GM19438 (cell line): Measurements from ENCODE around the gene GPR4.
"Not testable (repeated sequence)": the region's sequence is repeated elsewhere in the genome, so short reads cannot be mapped to it uniquely, and the experiment has no call there.

Experiments used
- ATAC-seq: cut with Tn5 transposase; IDR thresholded peaks from one replicate; pipeline ENCODE4 v1.9.1; 2021; ENCODE audit warnings: low read depth; ENCODE audit not compliant: unreplicated experiment

Gene GPR4

GRCh38 chr19:45628219-45628618 lies 26.2 kb upstream of the GPR4 start:
- not testable (repeated sequence) for ATAC-seq

- ATAC-seq = no peak
Observed at GRCh38 chr19:45623984-45624383, 22.0 kb upstream of the GPR4 start.

DNA sequence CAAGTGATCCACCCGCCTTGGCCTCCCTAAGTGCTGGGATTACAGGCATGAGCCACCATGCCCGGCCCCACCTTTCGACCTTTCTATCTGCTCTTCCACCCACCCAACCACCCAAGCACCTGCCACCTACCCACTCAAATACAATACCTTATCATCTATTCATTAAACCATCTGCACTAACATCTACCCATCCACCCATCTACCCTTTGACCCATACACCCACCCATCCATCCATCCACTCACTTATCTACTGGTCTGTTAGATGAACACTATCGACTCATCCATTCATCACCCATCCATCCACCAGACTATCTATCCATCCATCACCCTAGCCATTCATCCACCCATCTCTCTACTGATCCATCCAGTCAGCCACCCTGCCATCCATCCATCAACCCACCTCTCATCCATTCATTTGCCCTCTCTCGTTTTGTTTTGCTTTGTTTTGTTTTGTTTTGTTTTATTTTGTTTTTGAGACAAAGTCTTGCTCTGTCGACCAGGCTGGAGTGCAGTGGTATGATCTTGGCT lies 20.0 kb upstream of the GPR4 start:
- no peak for ATAC-seq

- no peak for ATAC-seq
Observed at GRCh38 chr19:45621389-45621788, 19.4 kb upstream of the GPR4 start.

DNA sequence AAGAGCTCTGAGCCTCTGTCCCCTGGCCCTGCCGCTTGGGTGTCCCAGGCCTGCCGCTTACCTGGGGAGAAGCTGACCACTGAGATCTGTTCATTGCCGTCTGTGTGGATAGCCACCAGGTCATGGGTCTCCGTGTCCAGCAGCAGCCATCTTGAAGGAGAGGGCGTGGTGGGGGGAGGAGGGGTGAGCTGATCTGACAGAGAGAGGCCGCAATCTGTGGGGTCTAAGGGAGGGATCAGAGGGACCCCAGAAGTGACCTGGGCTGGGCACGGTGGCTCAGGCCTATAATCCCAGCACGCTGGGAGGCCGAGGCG lies 14.6 kb upstream of the GPR4 start:
- no peak for ATAC-seq

DNA sequence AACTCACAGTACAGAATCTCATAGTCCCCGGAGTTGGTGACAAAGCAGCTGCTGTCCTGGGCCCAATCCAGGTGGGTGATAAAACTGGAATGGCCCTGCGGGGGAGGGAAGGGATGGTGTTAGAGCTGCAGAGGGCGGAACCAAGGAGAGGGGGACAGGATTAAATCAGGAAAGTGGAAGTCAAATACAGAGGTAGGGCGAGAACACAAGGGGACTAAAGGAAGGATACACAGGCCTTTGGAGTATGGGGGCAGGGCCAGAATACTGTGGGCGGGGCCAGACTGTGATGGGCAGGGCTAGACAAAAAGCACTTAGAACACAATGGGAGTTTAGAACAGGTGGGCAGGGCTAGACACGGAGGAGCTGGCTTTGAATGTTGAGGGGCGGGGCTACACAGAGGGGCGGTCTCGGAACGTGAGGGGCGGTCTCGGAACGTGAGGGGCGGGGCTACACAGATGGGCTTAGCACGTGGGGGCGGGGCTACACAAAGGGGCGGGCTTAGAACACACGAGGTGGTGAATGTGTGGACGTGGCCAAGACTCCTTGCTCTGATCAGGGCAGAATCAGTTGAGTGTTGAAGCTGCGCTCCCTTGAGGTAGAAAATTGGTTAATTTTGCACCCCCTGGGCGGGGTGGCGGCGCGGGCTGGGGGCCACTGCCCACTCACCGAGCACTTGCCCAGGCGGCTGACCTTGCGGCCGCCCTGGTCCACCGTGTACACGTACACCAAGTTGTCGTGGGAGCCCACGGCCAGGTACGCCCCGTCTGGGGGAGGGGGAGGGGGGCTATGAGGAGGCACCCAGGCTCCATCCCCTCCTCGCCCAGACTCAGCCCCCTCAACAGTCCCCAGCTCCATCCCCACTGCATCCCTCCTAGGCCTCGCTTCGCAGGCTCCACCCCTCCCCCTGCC lies 14.0 kb upstream of the GPR4 start:
- ATAC-seq = no peak

- not testable (repeated sequence) for ATAC-seq
Observed at GRCh38 chr19:45615056-45615455, 13.0 kb upstream of the GPR4 start.

DNA sequence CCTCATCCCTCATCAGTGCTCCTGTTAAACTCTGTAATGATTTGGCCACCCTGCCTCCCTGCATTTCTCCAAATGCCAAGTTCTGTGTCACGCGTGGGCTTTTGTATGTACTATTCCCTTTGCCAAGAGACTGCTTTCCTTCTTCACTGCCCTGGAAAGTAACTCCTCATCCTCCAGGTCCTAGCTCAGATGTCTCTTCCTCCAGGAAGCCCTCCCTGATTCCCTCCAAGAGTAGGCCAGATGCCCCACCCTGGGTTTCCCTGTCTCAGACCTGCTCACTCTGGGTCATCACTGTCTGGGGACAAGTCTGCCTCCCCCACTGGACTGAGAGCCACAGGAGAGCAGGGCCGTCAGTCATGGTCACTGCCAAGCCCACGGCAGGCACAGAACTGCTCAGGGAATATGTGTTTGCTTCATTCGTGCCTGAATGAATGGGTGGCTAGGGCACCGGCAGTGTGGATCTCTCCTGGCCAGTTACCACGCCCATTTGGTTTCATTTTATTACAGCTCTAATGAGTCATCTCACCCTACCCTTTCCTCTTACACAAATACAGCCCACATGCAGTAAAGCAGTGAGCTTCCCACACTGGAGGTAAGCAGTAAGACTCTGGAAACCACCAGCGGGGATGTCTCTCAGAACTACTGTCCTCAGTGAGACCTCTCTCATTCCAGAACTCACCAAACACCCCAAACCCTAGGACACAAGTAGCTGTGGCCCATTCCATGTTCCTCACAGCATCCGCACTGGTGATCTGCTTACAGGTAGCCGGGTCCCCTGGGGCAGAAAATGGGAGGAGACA lies 12.1 kb upstream of the GPR4 start:
- no peak for ATAC-seq

DNA sequence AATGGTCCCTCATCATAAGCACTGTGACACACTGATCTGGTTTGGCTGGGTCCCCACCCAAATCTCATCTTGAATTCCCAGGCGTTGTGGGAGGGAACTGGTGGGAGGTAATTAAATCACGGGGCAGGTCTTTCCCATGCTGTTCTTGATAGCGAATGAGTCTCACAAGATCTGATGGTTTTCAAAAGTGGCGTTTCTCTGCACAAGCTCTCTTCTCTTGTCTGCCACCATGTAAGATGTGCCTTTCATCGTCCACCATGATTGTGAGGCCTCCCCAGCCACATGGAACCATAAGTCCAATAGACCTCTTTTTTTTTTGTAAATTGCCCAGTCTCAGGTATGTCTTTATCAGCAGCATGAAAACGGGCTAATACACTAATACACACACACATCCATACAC lies 6.9 kb upstream of the GPR4 start:
- no peak for ATAC-seq

DNA sequence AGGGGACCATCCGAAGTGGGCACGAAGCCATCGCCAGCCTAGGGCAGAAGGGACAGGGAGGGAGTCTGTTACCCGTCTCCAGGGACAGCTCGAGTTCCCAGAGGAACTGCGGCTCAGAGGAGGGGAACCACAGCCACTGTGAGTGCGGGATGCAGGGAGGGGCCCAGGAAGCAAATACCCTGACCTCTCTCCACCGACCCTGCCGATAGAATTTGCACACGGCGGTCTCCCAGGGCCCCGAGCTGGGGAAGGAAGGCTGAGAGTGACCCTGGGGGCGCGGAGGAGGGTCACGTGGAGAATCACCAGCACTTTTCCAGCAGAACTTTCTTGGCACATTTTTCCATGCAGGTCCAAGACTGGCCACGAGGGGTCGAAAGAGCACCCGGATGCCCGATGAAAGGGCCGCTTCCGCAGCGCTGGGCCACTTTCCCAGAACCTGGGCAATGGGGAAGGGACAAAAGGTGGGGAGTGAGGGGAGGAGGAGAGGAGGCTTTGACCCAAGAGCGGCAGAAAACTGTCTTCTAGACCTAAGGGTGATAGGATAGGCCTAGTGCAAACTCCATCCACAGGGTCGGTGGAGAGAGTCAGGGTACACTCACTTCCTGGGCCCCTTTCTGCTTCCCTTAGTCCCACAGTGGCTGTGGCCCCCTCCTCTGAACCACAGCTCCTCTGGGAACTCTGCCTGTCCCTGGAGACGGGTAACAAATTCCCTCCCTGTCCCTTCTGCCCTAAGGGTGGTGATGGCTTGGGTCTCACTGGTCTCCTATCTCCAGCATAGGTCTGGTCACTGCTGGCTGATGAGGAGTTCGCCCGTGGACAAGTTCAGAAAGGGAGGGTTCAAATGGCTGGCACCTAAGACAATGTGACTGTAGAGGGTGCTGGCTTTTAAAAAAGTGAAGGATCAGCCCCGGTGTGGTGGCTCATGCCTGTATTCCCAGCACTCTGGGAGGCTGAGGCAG lies 5.3 kb upstream of the GPR4 start:
- no peak for ATAC-seq

- ATAC-seq = no peak
Observed at GRCh38 chr19:45601115-45601514, 897 bp downstream of the GPR4 start.

- no peak for ATAC-seq
Observed at GRCh38 chr19:45600340-45600885, 1.6 kb downstream of the GPR4 start.

GRCh38 chr19:45599286-45599685 lies 2.7 kb downstream of the GPR4 start:
- ATAC-seq = no peak

DNA sequence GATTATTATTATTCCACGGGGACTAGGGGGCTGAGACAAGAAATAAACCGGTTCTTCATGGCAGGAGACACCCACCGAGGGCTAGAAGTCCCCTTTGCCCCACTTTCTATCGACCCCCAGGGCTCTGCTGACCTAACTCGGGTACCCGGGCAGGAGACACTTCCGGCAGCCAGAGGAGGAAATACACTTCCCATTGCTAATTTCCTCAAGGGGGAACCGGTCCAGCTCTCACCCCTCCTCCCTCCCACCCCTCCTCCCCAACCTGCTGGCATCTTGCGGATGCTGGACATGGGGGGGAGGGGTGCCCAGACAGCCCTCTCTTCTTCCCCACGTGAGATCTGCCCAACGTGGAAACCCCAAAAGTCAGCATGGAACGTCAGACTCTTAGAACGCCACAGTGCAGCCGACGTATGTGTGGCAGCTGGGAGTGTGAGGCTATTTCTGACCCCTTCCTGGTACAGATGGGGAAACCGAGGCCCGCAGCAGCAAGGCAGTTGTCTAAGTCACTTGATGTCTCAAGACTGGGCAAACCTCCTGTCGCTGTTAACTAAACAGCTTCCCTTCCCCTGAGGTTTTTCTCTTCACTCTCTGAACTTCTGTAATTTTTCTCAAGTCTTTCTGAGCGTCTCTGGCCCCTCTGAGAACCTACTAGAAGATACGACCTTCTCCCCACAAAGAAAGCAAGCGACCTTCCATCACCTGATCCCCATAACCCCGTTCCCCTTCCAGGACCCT lies 3.6 kb downstream of the GPR4 start:
- ATAC-seq = no peak

DNA sequence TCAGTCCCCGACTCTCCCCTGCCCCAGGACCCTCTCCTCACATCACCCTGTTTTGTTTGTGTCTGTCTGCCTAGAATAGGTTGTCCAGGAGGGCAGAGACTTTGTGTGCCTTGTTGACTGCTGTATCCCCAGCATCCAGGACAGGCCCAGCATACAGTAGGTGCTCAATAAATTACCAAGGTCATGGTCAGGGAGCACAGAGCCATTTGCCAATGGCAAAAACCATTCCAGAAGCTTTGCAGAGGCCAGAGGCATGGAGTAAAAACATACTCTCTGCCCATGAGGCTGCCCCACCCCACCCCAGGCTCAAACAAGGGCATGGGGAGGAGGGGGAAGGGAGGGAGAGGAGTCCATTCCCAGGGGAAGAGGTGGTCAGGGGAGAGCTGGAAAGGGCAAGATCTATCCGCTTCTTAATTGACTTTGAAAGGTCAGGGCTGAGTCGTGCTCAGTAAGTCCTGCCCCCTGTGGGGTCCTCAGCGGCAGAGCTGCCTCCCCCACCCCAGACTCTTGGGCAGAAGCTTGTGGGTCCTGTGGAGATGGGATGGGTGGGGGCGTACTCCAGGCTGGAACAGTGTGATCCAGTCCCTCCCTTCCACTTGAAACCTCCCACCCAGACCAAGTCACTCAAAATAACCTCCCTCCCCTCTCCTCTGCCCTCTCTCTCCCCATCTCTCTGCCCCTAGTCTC lies 4.4 kb downstream of the GPR4 start:
- ATAC-seq = no peak

DNA sequence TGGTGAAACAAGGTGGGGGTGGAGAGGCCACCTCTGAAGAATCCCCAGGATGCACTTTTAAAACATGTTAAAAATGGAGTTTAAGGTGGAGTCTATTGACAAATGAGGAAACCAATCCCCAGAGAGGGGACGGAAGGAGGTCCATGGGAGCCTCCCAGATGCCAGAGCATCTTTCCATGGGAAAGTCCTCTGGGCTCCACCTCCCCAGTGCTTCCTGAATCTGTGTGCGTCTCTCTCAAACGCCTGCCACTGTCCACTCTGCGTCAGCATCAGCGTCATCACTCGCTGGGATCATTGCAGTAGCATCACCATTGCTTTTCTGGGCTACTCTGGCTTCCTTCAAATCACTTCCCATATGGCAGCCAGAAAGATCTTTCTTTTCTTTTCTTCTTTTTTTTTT lies 6.2 kb downstream of the GPR4 start:
- ATAC-seq = no peak

GRCh38 chr19:45593520-45593919 lies 8.5 kb downstream of the GPR4 start:
- no peak for ATAC-seq

- ATAC-seq = no peak
Observed at GRCh38 chr19:45592366-45592765, 9.6 kb downstream of the GPR4 start.

DNA sequence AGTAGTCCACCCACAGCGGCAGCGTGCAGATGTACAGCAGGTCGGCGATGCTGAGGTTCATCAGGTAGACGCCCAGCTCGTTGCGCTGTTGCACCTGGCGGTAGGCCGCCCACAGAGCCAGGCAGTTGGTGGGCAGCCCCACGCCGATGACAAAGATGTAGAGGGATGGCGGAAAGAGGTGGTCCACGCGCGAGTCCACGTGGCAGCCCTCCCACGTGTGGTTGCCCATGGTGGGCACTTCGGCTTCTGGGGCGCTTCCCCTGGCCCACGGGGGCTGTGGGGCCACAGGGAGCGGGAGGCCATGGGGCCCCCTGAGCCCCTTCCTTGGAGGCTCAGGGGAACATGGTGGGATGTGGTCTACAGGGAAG lies 10.4 kb downstream of the GPR4 start:
- no peak for ATAC-seq
